HG03342 (cell line): ENCODE data around the gene A3GALT2.

Source experiments
- ATAC-seq: cut with Tn5 transposase; IDR thresholded peaks from one replicate; pipeline ENCODE4 v1.9.1; 2021; ENCODE audit warnings: mild to moderate bottlenecking, moderate library complexity; ENCODE audit not compliant: unreplicated experiment

A3GALT2 gene

DNA sequence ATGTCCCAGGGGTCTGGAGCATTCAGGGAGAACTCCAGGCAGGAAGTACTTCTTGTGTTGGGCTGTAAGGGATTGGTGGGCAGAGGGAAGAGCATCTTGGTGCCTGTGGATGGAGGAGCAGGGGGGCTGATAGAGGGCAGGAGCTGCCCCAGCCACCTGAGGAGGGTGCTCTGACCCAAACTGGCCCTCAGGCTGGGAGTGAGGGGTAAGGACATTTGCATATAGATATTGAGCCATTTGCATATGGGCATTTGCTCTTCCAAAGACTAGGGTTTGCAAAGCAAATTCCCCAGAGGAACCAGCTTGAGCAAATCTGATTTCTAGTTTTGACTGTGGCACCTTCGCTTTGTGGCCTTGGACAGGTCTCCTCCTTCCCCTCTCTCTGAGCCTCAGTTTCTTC lies 46.5 kb downstream of the A3GALT2 start:
- ATAC-seq = no peak

DNA sequence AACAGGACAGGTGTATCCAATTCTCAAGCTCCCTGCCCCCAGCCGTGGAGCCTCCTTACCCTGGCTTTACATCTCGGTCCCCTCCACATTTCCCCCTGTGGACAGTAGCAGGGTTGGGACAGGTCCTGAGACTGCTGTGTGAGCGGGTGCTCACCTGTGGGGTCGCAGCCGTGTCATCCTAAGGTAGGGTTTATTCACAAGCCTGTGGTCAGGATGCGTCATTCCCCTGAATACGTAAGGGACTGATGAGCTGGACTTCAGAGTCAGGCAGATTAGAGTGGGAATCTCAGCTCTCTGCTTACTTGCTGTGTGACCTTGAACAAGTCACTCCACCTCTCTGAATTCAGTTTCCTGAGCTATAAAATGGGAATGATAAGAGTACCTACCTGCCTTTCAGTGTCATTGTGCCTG lies 46.9 kb downstream of the A3GALT2 start:
- no peak for ATAC-seq

DNA sequence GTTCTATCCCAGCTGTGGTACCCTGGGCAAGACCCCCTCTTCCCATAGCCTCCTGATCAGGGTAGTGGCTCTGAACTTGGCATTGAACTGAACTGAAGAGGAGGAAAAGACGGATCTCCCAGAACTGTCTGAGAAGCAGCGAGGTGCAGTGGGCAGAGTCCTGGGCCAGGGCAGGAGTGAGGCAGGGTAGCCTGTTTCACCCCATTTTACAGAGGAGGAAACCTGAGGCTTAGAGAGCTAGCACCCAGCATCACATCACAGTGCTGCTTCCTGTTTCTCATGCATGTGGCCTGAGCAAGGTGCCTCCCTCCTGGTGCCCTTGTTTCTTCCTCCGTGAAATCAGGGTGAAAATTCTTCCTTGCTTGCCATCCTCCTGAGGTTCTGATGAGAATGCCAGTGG lies 47.5 kb downstream of the A3GALT2 start:
- no peak for ATAC-seq

DNA sequence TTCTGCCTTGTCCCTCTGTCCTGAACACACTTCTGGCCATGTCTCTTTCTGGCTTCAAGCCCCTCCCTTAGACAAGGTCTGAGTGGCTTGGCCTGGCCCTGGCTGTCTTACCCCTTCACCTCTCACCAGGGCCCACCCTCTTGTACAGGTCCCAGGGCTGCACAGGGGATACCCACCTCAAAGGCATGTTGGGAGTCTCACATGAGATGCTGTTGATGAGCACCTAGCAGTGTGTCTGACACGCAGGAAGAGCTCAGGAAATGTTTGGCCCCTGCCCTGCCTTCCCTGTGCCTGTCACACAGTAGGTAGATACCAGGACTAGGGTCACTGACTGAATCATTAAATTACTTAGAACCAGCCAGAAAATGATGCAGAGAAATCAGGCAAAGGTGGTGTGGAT lies 48.0 kb downstream of the A3GALT2 start:
- no peak for ATAC-seq

DNA sequence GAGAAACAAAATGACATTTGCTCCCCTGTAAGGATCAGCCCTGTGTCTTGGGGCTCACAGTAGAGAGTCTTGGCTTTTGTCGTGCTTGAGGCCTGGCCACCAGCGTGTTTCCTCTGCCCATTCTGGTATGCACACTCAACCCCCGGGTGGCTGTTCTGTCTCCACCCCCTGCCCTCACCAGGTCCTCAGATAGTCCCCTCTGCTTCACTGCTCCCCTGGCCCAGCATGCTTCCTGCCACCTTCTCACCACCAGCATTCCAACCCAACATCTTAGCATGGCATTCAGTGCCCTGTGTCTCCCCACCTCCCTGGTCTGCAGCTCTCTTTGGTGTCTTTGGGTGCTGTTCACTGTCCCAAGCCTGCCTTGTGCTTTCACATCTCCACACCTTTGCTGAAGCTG lies 48.4 kb downstream of the A3GALT2 start:
- ATAC-seq = no peak

DNA sequence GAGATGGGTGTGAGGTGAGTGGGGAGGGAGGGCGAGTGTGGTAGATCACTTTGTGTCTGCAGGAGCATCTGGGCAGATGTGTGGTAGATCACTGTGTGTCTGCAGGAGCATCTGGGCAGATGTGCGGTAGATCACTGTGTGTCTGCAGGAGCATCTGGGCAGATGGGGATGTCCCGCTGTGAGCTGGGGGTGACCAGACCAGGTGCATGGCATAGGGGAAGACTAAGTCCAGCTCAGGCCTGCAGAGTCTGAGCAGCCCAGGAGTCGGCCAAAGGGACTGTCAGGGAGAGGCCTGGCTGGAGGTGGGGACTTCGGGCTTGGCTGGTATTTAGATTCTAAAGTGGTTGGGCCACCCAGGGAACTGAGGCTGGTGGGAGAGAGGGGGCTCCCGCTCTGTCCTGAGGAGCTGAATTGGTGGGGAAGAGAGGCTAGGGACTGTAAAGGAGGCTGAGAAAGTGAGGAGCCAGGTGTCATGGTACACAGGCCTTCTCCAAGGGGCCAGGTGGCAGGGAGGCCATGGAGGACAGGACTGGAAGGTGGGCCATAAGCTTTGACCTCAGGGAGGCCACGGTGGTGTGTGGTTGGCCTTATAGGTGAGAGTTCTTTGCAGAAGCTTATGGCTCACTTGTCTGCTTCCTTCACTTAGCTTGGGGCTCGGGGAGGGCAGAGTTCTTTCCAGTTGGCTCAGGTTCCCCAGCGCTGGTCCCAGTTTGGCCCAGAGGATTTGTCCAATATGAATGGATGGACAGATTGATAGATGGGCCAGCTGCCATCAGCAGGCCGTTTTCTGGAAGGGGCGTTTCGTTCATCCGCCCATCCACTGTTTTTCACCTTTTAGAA lies 49.0 kb downstream of the A3GALT2 start:
- no peak for ATAC-seq

DNA sequence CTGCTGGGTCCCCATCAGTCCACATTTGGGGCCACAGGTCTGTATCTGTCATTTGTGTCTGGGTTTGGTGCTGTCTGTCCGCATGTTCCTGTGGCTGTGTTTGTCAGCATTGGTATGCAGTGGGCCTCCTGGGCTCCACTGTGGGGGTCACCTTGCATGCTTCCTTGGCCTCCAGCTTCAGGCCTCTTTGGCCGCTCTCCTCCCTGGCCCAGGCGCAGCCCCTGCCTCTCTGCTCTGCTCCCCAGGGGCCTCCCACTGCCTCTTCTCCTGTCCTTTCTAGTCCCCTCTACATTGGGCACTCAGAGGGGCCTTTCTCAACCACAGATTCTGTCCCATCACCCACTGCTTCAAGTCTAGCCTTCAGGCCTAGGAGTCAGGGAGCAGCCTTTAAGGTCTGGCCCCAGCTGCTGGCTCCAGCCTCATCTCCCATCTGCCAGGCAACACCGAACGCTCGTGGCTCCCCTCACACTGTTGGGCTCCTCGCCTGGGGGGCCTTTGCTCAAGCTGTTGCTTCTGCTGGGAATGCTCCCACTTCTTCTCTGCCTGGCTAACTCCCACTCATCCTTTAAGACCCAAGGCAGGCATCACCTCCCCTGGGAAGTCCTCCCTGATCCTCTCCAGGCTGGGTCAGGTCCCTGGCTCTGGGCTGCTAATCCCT lies 50.0 kb downstream of the A3GALT2 start:
- ATAC-seq = no peak

DNA sequence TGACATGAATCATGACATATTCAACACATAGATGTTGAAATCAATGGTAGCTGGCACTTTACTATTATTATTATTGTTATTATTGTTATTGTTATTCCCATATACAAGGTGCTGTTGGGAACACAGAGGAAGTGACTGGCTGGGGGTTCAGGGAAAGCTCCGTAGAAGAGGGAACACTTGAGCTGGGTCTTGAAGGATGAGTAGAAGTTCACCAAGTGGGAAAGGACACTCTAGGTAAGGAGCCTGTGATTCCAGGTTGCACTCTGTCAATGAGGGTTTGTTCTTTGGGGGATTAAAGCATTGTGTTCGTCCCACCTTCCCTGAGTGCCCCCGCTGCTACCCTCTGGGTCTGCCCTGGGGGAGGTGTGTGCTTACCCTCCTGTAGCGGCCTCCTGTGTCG lies 50.5 kb downstream of the A3GALT2 start:
- ATAC-seq = no peak

DNA sequence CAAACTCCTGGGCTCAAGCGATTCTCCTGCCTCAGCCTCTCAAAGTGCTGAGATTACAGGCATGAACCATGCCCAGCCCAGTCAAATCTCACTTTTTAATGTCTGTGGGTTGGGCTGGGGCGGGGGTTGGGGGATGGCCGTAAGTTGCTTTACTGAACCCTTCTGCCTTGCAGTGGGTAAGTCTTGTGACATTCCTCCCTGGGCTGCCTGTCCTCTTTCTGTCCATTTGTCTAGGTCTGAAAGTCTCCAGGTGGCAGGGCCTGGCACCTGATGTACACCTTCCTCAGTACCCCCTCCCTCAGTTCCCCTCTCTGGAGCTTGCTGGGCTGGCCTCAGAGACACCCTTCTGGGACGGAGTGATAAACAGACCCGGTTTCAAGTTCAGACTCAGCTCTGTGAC lies 51.3 kb downstream of the A3GALT2 start:
- no peak for ATAC-seq

DNA sequence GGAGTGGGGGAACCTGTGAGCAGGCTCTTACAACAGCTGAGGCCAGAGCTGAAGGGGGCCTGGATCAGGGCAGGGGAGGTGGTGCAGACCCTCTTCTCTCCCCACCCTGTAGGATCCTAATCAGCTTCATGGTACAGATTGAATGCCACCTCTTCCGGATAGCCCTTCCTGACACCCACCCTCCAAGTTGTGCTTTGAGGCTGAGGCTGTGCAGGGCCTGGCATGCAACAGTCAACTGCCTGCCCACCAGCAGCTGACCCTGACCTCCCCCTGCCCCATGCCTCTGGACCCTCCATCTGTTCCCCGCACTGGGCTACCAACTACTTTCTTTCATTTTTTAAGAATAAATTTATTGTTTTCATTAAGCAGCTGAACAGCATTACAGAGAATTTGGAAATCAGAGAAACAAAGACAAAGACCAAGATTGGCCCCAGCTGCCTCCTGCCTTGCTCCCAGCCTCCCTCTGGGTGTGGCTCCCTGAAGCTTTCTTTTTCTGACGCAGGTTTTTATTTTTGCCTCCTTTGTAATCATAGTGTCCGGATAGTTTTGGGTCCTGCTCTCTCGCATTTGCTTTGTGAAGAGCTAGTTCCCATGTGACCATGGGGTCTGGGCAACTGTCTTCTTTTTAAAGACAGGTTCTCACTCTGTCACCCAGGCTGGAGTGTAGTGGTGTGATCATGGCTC lies 51.8 kb downstream of the A3GALT2 start:
- ATAC-seq = no peak

DNA sequence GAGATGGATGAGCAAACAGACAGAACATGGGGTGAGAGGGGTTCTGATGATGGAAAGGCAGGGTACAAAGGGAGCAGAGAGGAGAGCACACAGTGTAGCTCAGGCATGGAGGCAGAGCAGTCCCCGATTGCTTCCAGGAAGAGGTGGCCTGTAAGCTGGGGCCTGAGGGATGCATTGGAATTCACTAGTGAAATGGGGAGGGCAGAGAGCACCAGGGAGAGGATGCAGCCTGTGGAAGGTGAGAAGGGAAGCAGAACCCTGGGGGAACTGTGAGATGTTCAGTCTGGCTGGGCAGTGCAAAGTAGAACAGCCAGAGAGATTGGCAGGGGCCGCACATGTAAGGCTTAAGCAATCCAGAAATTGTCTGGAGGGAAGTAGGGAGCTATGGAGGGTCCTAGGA lies 52.4 kb downstream of the A3GALT2 start:
- ATAC-seq = no peak

DNA sequence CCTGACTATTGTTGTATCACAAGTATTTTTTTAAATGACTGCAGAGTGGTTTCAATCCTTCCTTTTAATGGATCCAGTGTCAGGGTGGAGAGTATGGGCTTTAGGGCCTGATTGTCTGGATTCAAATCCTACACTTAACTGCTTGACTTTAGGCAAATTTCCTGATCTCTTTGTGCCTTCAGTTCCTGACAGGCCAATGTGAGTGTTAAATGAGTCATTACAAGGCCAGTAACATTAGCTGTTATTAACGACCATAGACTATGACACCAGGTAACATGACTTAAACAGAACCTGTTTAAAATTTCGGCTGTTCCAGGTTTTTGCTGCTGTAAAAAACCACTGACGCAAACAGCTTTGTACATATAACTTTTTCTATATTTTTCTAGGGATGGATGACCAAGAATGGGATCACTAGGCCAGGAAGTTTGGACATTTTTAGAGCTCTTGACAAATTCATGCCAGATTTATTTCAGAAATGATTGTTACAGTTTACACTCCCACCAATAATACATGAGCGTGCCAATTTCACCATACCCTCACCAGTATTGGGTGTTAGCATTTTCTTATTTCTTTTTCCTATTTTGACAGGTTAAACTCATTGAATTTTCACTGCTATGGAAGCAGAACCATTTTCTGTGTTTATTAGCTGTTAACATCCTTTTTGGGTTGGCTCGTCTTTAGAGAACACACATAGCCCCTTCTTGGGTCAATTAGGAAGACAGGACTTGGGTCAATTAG lies 53.3 kb downstream of the A3GALT2 start:
- no peak for ATAC-seq

DNA sequence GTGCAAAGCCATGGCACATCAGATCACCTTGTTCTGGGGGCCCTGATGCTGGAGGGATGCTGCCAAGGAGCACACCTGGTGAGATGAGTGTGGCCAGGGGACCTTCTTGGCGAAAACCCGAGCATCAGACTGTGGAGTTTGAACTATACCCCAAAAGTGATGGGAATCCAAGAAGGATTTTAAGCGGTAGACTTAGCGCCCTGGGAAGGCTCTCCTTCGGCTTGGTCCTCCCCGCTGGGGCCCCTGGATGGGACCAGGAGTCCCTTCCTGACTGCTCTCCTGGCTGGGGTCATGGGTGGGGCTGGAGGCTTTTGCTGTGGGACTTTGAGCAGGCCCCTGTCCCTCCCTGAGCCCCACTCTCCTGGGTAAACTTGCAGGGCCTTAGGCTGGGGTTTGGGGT lies 54.1 kb downstream of the A3GALT2 start:
- ATAC-seq = no peak

DNA sequence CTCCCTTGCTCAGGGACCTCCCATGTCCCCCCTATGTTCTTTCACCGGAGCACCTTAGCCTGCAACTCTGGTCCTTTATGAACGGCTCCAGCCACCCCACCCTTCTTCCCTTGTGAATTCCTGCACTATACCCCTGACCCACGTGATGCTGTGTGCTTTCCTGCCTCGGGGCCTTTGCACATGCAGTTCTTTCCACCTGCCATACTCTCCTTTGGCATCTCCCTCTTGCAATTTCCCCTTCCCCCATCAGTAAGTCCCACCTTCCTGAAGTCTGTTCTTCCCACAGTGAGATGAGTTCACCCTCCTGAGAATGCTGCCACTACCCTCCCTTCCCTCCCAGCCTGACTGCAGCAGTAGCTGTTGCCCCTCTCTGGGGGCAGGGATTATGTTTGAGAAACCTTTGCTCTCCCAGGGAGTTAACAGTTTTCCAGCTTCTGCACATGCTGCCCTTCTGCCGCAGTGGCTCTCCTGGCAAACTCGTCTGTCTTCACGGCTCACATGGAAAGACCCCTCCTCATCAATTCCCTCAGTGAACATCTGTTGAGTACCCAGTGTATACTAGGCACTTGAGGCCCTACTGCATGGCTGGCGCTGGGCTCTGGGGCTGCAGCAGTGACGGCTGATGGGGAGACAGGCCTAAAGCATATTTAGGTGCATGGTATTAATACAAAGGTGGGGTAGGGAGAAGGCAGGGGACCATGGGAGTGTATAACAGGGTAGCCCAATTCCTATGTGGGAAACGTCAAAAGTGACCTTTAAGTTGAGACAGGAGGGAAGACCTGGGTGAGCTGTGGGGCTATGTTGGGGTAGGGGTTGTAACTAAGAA lies 54.9 kb downstream of the A3GALT2 start:
- no peak for ATAC-seq

DNA sequence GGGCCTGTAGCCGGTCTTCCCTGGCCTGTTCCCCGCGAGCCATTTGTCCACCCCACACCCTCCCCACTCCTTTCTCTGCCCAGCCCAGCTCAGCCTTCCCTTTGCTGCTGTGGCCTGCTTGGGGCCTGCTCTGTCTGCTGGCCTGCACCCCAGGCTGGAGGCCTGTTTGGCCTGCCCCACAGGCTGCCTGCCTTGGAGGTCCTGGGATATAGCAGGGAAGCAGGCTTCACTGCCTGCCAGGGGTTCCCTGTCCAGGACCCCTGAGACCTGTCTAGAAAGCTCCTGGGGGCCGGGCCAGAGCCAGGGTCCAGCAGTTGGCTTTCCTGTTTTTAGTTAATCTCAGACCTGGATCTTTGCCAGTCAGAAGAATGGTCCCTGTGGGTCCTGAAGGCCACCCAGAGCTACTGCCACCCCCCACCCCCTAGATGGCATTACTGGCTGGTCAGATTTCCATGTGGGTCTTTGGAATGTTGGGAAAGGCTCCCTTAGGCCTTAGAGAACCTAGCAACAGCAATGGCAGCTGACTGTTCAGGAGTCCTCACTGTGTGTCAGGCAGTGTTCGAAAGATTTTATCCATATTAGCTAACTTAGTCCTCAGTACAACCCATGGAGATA lies 56.9 kb downstream of the A3GALT2 start:
- ATAC-seq = no peak

DNA sequence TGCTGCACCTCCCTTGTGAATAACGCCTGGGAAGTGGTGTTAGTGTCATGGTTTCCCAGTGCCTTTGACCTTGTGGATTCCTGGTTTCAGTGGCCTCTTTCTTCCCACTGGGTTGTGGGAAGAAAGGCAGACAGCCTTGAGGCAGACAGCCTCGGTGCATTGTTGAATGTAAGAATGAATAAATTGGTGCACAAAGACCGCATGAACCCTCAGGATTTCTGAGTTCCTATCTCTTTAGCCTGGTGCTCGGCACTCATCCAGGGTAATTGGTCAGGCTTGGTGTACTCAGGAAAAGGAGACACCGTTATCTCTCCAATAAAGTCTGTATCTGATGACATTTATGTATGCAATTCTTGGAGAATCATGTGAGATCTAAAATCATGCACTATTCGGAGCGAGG lies 59.6 kb downstream of the A3GALT2 start:
- ATAC-seq = no peak

DNA sequence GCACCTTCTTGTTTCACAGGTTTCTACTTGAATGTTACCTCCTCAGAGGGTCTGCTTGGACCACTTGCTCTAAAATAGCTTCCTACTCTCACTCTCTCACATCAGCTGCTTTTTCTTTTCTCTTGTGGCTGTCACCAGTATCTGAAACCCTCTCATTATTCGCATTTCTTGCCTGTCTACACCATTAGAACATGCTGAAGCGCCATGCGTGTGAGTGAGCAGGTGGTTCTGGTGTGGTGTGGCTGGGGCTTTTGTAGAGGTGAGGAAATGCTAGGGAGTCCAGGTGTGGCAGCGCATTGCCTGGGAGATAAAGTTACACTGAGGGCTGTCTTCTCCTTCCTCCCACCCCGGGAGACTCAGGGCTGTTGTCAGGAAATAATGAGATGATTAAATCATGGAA lies 60.5 kb downstream of the A3GALT2 start:
- ATAC-seq = no peak

DNA sequence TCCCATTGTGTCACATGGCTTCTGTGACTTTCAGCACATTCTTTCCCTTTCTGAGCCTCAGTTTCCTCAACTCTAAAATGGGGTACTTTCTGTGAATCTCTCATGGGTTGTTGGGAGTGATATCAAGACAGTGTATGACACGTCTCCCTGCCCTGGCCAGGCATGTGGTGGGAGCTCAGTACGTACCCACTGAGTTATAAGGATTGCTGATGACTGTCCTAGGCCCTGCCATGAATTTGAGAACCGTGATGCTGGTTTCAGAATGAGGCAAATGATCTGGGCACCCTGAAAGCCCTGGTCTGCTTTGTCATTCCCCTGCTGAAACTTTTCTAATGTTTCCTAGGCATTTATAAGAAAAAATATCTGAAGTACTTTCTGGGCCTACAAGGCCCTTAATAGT lies 61.0 kb downstream of the A3GALT2 start:
- ATAC-seq = no peak

DNA sequence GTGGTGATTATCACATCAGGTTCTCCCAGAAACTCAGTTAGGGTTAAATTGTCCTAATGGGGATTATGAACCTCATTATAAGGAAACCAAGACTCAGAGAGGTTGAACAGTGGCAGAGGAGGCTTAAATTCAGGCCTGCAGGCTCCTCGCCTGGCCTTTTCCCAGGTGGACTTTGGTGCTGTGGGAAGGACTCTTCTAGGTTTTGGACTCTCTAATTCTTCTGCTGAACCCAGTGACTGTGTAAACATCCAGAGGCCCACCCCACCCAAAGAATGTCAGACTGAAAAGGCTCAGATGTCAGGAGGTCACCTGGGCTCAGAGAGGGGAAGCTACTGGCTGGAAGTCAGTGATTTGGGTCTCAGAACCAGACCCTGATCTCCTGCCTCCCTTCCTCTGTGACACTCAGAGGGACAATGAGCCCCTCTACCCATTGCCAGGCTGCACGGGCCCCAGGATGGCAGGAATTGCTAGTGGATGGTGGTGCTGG lies 62.1 kb downstream of the A3GALT2 start:
- no peak for ATAC-seq
